DMS 273 treated with DMSO at 0.1 percent for 48 hours (cell line): Measurements from ENCODE around the gene WSB1.

Experiments
- DNase-seq: peaks from one replicate; lab custom pipeline; 2025; lab: John Stamatoyannopoulos, UW

Gene WSB1

DNA sequence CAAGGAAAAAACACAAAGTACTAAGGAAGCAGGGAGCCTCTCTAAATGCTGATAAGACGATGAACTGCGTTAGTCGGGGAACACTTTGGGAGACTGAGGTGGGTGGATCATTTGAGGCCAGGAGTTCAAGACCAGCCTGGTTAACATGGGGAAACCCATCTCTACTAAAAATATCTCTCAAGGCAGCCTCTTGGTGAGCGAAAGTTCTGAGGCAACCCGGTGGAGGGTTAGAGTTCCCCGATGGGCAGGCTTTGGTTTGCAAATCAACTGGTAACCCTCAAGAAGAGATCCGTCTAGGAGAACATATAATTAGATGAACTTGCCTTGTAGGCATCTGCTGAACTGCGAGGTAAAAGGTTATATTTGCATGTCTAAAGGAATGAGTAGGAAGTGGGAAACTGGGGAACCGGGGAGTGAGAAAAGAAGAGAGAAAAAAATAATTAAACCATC lies 44.6 kb downstream of the WSB1 start:
- DNase-seq, result no peak

DNA sequence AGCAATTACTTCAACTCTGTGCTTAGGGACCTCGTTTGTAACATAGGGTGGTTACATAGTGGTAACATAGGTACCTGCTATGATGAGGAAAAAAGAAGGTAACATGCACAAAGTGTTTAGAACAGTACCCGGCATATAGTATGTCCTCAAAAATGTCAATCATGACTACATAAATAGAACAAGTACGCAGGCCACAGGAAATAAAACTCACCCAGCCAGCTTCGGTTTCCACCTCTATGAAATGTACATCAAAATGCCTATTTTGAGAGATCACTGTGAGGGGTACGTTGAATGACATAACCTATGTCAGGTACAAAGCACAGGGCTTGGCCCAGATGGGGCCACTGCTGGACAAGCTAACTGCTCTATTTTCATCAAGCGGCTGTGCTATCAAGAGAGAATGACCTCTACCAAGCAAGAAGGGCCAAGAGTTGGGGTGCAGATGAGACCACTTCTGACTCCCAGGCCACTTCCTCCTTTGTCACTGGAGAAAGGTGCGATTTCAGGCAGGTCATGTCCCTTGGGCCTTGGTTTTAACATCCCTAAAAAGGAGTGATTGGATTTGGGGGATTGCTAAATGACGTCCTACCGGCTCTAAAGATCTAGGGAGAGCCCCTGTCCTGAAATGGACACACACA lies 45.4 kb downstream of the WSB1 start:
- no peak for DNase-seq

DNA sequence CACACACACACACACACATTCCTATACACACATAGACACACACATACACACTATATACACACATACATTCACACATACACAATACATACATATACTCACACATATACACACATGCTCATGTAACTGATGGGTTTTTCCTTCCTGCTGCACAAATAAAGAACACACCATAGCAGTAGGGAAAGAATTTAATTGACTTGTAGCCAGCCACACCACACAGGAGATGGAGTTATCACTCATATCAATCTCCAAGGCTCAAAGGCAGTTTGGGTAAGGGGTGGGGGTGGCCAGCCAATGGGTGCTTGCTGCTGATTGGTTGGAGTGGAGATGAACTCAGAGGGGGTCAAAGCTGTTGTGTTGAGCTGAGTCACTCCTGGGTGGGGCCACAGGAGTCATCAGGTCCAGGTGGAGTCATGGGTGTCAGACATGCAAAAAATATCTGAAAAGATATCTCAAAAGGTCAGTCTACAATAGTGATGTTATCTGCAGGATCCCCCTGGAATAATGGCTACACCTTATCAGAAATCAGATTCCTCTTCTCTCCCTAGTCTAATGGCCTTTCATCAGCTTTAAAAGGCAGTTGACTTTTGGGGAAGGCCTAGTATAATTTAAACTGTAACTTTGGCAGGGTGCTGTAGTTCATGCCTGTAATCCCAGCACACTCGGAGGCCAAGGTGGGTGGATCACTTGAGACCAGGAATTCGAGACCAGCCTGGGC lies 46.1 kb downstream of the WSB1 start:
- DNase-seq, result no peak

DNA sequence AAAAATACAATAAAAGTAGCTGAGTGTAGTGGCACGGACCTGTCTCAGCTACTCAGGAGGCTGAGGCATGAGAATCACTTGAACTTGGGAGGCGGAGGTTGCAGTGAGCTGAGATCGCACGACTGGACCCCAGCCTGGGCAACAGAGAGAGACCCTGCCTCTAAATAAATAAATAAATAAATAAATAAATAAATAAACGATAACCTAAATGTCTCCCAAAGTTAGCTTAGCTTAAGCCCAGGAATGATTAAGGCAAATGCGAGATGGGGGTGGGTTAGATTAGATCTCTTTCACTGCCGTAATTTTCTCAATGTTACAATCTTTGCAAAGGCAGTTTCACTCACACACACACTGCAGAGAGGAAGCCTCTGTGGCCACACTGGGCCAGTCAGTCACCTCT lies 46.7 kb downstream of the WSB1 start:
- no peak for DNase-seq

DNA sequence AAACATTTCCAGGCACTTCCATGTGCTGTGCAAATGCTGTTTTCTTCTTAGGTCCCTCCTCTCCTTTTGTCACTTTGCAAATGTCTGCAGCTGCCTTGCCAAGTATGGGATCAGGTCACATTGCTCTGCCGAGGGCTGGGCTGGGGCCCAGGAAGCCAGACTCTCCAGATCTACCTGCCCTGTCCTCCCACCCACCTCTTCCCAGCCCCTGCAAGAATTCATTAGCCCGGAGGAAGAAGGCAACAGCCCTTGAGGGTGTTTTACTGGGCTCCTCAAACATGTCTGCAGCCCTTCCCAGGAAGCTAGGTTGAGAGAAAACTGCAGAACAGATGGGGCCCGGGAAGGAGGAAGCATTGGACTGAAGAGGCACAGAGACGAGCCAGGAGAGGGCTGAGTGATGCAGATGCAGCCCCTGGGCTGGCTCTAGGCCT lies 47.1 kb downstream of the WSB1 start:
- peak; percentile 60 for DNase-seq

DNA sequence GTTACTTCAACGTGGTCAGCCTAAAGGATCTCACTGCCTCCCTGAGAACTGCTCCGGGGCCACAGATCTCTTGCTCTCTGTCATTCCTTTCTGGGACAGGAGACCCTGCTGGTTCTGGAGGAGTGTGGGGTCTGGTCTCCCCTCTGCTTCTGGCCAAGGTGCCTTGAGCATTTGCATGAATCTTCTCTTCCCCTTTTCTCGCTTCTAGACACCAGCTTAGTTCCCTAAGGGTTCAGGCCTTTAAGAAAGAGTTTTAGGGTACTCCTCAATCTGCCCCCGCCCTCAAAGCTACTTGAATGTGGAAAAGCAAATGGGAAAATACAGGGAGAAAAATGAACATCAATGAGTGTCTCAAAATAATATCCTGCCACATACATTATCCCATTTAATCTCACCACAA lies 48.1 kb downstream of the WSB1 start:
- no peak for DNase-seq

DNA sequence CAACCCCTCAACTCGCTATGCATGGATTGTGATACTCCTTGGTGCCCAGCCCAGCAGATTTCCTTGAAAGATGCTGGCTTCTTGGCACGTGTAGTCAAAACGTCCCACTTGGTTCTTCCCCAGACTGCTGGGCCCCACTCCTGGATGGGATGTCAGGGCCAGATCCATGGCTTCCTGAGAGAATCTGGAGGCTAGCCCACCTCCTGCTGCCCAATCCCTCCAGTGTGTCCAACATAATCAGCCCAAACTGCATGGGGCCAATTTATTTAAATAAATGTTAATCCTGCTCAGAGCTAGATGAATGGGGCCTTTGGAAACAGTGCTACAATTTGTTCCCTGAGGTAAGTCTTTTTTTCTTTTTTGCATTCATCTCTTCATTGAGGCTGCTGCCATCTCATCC lies 49.4 kb downstream of the WSB1 start:
- no peak for DNase-seq

DNA sequence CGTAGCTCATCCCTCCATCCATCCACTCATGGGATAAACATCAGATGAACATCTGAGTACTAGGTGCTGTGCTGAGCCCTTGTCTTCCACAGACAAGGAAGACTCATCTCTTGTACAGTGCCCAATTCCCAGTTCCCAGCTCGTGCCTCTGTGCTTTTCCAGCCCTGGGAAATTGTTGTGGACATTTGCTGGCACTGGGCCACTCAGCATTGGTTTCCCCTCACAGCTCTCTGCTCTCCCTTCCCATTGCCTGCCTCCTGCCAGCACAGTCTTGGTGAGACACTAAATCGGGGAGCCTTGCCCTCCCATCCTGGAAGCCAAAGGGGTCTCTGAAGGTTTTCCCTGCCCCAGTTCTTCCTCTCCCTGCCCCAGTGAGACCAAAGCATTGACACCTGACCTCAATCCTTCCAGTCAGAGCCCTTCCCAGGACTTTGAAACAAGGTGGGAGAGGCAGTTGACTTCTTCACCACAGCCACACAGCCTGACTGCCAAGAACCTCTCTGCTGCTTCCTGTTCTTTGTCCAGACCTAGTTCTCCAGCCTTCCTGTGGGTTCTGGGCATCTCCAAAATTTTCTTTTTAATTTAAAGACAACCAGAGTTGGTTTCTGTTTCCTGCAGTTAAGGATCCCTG lies 50.2 kb downstream of the WSB1 start:
- no peak for DNase-seq

DNA sequence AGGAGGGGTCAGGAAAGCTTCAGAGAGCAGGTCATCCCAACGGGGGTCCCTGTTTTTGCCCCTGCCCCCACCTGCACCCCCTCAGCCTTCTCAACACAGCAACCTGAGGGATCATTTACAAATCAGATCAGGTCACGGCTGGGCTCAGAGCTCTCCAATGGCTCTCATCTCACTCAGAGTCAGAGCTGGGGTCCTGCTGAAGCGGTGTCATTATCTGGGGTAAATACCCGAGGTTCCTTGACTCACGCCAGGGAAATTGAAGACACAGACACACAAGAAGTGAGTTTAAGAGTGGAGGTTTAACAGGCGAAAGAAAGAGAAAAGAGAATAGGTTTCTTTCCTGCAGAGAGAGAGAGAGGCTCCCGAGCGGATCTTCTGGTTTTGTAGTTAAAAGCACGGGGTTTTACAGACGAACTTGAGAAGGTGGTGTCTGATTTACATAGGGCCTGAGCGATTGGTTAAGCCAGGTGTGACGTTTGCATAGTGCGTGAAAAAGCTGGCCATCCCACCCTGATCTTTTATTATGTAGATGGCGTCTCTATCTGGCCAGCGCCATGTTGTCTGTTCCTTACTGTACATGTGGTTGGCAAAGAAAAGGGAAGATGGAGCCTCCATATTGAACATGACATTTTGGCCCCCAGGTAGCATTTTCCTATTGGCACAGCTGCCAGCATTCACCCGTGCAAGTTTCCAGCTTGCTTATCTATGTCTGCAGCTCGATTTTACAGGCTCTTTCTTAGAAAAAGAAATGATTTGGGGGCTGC lies 51.4 kb downstream of the WSB1 start:
- DNase-seq, result no peak

DNA sequence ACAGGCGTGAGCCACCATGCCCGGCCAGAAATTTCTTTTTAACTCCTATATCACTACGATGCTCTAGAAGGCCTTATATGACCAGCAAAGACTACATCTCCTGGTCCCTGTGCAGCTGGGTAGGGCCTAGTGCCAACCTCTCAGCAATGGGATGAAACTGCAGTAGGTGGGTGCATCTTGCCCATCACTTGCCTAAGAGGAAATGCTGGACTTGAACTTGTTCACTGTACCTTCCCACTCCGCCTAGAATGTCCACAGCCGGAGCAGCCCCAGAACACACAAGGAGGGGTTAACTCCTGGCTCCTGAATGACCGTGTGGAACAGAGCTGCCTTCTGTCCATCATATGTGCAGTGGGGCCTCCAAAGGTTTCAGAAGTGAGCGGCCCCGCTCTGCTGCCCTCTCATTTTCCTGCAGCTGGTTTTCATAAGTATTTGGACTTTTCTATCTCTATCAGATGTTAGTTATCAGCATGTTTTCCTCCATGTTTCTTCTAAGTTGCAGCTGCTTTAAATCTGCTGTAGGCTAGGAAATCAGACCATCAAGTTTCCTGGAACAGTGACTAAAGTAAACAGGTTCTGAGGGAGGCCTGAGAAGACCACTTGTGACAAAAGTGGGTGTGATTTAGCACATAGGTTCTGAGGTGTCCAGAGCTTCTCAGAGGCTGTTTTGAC lies 52.5 kb downstream of the WSB1 start:
- DNase-seq, result no peak

DNA sequence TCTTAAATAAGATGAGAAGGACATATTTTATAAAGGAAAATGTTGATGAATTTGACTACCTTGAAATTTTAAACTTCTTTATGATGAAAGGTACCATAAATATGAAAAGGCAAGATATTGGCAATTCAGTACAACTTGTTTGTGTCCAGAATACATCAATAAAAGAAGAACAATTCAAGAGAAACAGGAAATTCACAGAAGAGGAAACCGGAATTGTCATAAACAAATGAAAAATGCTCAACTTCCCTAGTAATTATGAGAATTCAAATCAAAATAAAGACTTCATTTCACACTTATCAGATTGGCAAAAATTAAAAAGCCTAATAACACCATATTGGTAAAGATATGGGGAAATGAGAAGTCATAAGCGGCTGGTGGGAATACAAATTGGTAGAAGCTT lies 54.3 kb downstream of the WSB1 start:
- DNase-seq, result no peak

DNA sequence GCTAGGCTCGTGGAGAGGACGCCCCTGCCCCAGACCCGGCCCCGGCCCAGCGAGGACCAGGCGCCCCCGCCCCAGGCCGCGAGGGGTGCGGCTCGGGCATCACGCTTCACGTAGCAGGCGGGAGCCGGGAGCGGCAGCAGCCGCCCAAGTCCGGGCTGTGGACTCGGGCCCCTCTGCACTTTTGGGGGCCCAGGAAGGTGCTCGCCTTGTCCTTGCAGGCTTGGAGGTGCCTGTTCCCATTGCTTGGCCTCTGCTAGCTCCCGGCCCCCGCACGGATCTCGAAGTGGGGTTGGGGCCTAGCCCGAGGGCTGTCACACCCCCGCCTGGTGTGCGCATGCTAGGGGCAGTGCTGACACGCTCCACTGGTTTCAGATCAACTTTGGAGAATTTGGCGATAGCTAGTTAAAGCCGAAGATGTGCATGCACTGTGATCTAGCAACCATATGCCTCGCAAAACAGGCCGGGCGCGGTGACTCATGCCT lies 55.7 kb downstream of the WSB1 start:
- DNase-seq, result no peak

DNA sequence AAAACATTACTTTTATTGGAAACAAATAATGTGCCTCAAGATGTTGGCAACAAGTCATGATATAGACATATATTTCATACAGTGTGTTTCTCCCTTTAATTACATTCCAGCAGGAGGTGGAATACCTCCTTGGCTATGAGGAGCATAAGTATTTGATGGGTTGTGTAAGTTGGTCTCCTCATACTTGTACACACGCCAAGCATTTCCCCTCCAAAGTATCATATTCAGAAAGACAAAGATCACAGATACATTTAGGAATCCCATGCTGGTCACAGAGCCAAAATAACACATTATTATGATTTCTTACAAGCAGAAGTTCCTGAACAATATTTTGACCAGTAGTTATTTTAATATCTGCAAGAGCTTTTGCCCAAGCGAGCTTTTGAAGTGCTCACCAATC lies 57.8 kb downstream of the WSB1 start:
- DNase-seq, result no peak

DNA sequence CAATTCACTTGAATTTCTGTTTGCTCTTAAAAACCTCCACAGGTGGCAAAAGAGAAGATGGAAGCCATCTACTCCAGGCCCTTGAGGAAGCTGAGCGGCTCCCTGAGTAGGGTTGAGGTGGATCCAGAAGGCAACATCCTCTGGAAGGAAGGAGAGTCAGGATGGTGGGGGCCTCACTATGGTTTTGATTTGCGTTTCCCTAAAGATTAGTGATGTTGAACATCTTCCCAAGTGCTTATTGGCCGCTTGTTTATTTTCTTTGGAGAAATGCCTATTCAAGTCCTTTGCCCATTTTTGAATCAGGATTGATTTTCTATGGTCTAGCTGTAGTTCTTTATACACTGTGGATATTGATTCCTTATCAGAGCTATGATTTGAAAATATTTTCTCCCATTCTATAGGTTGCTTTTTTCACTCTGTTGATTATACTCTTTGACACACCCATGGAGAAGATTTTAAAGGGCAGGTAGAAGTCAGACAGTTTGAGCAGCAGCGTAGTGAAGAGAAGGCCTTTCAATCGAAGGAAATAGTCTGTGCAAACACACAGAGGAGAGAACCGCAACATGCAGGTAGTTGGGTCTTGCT lies 58.6 kb downstream of the WSB1 start:
- no peak for DNase-seq

DNA sequence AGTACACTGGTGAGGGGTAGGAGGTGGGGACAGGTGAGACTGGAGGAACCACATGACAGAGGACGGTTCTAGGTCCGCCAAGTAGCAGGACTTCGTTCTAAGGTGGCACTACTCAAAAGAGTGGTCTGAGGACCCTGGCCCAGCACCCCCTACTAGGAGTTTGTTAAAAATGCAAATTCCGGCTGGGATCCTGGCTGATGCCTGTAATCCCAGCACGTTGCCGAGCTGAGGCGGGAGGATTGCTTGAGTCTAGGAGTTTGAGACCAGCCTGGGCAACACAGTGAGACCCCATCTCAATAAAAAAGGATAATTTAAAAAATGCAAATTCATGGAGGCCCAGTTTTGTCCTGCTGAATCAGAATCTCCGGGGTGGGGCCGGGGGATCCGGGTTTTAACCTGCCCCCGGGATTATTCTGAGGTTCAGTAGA lies 59.1 kb downstream of the WSB1 start:
- no peak for DNase-seq

DNA sequence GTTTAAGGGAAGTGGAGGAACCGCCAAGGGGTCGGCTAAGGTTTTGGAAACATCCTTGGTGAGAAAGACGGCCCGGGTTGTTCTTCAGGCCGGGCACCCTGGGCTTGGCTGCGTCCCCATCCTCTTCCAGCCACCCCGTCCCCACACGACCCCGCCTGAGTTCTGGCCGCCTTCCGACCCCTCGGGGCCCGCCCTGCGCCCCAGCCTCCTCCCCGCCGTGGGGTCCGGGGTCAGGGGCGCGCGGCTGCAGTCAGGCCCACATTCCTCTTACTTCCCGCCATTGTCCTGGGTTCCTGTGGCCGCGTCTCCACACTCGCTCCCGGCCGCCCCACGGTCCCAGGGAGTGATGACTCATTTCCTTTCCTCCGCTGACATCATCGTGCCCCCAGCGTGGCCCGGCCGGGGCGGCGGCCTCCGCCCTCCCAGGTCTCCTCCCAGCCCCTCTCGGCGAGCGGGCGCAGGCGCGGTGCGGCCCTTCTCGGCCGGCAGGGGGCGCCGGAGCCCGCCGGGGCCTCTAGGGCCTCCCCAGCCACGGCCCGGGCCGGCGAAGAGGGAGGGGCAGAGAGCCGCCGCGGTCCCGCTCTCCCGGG lies 59.6 kb downstream of the WSB1 start:
- DNase-seq, result peak; percentile 63

DNA sequence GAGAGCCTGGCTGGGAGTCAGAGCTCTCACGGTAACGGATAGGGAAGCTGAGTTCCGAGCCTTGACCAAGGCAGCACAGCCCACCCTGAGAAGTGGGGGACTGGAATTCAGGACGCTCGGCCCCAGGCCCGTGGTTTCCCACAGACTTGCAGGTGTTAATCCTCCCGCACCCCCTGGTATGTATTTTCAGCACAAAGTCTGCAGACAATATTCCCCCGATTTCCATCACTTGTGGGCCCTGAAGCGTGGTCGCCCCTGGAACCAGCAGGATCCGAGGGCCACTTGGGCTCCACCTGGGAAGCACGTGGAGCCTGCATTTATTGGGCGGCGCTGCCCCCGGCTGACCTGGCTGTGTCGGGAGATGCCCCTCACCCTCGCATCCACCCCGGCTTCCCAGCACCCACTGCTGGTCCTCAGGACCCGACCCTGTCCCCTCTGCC lies 60.2 kb downstream of the WSB1 start:
- no peak for DNase-seq

DNA sequence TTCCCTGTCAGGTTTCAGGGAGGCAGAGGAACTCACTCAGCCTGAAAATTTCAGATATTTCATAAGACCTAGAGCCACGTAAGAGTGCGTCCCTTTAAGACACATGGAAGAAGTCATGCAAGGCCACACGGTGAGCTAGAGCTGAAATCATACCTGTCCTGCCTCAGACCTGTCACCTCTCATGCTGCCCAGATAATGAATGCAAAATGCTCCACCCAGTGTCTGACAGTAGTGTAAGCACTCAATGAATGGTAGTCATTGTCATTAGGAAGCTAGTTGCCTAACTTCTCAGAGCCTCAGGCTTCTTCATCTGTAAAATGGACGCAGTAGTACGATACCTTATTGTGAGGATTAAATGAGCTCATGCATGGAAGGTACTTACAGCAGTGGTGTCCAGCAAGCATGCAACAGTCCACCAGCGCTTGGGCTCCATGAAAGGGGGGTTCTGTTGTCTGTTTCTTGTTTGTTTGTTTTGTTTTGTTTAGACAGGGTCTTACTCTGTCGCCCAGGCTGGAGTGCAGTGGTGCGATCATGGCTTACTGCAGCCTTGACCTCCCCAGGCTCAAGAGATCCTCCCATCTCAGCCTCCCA lies 60.7 kb downstream of the WSB1 start:
- DNase-seq, result no peak

DNA sequence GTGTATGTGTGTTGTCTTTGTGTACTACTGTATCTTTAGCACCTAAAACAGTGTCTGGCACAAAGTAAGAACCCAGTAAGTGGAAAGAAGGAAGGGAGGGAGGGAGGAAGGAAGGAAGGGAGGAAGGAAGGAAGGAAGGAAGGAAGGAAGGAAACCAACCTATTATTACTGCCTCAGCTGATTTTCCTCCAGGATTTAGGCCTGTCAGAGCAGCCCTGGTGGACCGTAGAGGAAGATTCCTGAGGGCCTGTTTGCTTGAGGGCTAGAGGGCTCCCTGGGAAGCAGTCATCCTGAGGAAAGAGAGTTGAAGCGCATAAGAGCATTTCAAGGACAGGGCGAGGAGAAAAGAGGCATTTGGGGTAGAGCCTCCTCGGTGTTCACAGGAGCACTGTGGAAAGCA lies 61.5 kb downstream of the WSB1 start:
- no peak for DNase-seq

DNA sequence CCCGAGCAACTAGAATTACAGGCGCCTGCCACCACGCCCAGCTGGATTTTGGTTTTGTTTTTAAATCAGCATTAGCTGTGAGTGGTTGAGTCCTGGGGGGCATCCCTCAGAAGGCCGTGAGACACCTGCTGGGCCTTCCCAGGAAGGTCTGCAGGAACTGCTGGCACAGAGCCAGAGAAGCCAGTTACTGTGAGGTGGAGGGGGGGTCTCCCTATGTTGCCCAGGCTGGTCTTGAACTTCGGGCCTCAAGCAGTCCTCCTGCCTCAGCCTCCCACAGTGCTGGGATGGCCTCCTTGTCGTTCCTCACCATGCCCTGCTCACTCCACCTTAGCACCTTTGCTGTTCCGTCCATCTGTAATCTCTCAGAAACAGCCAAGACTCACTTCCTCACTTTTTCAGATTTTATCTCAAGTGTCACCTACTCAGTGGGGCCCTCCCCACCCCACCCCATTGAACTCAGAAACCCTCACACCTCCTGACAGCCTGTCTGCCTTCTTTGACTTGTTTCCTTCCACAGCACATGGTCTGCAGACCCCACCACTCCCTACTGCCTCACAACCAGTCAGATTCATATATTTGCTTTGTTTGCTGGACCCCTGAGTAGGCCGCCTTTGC lies 62.3 kb downstream of the WSB1 start:
- DNase-seq, result no peak
